Cortex of kidney (tissue), 1 donor: ENCODE data around the gene PELI2.
"Not testable (repeated sequence)": the region's sequence is repeated elsewhere in the genome, so short reads cannot be mapped to it uniquely, and the experiment has no call there.

Source experiments
- DNase-seq: peaks from one replicate; lab custom pipeline; 2025; lab: John Stamatoyannopoulos, UW

PELI2 gene

DNA sequence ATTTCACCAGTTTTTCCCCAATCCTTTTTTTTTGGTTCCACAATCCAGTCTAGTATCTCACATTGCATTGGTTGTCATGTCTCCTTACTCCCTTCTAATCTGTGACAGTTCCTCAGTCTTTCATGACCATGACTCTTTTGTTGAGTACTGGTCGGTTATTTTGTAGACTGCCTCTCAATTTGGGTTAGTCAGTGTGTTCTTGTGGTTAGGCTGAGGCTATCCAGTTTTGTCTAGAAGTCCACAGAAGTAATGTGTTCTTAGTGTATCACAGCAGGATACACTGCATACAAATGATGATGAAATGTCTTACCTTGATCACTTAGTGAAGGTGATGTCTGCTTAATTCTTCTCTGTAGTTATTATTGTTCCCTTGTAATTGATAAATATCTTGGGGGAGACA lies 24.8 kb downstream of the PELI2 start:
- DNase-seq, result no peak

- no peak for DNase-seq
Observed at GRCh38 chr14:56144176-56144575, 26.0 kb downstream of the PELI2 start.

DNA sequence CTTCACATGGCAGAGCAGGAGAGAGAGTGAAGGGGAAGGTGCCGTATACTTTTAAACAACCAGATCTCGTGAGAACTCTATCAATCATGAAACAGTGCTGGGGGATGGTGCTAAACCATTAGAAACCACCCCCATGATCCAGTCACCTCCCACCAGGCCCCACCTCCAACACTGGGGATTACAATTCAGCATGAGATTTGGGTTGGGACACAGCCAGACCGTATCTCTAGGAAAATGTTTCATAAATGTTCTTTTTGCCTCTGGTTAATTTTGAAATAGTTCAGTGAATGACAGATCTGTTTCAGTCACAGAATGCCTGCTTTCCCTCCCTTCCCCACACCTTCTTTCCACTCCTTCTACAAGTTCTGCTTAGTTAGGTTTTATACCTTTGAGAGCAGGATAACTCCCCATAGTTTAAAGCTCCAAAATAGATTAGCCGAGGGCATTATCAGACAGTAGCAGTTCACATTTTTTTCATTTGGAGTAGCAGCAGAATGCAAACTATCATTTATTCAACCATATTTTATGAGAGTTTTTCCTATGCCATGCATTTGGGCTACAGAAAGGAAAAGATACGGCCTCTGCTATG lies 27.1 kb downstream of the PELI2 start:
- no peak for DNase-seq

DNA sequence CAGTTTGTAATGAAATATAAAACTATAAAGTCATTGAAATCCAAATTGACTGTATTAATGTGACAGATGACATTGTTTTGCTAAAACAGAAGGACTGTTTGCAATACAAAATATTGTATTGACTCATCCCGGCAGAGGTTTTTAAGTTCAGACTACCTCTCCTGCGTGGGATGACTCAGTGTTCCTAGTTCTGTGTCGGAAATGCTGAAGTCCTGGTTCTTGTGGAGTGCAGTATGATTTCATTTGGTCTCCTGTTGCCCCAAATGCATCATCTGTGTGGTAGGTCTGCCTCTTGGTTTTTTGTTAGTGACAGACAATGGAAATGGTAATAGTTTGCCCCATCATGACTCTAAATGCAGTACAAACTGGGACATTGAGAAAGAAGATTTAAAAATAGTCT lies 27.8 kb downstream of the PELI2 start:
- DNase-seq, result no peak

GRCh38 chr14:56147449-56147848 lies 29.2 kb downstream of the PELI2 start:
- DNase-seq, result no peak

- DNase-seq, result no peak
Observed at GRCh38 chr14:56147986-56148901, 30.0 kb downstream of the PELI2 start.

DNA sequence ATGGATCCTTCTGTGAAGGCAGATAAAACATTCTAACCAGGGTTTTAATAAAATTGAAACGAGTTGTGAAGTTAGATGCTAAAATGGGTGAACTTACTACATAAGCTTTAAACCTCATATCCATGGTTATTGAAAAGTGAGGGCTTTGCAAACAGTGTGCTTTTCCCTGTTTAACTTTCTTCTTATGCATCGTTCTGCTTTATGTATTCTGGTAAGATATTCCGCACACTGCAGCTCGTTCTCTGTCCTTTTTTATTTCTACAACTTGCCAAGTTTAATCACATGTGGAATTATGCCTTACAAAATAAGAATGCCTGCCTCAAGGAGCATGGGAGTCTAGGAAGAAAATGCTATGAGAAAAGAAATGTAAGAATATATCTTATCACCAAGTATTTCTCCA lies 30.9 kb downstream of the PELI2 start:
- no peak for DNase-seq

GRCh38 chr14:56149995-56150394 lies 31.8 kb downstream of the PELI2 start:
- no peak for DNase-seq

DNA sequence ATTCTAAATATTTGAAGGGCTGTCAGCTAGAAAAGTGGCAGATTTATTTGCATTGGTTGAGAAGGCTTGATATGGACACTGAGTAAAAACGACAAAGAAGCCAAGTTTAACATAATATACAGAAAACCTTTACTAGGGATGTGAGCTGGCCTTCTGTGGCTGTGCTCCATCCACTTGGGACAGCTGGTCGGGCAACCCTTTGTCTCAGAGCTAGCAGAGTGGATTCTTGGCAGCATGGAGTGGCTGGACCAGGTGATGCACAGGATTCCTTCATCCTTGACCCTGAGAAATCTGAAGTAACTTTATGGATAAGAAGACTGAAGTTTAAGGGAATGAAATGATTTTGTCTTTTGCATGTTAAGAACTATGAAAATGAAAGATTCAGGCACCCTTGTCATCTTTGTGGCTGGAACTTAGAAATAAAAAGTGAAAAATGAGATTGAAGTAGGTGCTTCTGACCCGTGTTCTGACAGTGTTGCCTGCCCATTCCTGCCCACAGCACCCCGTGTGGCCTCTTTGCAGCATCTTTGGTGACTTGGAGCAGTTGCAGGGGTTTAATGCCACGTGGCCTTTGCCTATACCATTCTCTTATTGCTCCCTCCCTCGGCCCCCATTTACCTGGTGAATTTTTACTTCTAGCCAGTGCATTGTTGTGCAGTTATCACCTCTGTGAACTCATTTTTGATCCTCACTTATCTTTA lies 32.6 kb downstream of the PELI2 start:
- DNase-seq, result no peak

GRCh38 chr14:56152221-56152620 lies 34.0 kb downstream of the PELI2 start:
- DNase-seq, result no peak

GRCh38 chr14:56153267-56153666 lies 35.1 kb downstream of the PELI2 start:
- DNase-seq, result no peak

DNA sequence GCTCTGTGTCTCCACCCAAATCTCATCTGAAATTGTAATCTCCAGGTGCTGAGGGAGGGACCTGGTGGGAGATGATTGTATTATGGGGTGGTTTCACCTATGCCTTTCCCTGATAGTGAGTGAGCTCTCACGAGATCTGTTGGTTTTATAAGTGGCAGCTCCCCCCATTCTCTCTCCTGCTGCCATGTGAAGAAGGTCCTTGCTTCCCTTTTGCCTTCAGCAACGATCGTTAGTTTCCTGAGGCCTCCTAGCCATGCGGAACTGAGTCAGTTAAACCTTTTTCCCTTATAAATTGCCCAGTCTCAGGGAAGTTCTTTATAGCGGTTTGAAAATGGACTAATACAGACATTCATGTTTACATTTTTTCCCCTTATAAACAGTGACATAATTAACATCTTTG lies 36.1 kb downstream of the PELI2 start:
- no peak for DNase-seq

- DNase-seq, result no peak
Observed at GRCh38 chr14:56156096-56156495, 37.9 kb downstream of the PELI2 start.

- DNase-seq, result no peak
Observed at GRCh38 chr14:56159066-56159465, 40.9 kb downstream of the PELI2 start.

- DNase-seq, result no peak
Observed at GRCh38 chr14:56160088-56160487, 41.9 kb downstream of the PELI2 start.

- DNase-seq, result no peak
Observed at GRCh38 chr14:56161658-56162057, 43.4 kb downstream of the PELI2 start.

- no peak for DNase-seq
Observed at GRCh38 chr14:56162476-56162875, 44.3 kb downstream of the PELI2 start.

DNA sequence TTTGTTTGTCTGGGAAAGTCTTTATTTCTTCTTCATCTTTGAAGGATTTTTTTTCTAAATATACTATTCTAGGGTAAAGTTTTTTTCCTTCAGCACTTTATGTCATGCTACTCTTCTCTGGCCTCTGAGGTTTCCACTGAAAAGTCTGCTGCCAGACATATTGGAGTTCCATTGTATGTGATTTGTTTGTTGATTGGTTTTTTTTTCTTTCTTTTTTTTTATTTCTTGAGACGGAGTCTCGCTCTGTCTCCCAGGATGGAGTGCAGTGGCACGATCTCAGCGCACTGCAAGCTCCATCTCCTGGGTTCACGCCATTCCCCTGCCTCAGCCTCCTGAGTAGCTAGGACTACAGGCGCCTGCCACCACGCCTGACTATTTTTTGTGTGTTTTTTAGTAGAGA lies 48.4 kb downstream of the PELI2 start:
- not testable (repeated sequence) for DNase-seq

DNA sequence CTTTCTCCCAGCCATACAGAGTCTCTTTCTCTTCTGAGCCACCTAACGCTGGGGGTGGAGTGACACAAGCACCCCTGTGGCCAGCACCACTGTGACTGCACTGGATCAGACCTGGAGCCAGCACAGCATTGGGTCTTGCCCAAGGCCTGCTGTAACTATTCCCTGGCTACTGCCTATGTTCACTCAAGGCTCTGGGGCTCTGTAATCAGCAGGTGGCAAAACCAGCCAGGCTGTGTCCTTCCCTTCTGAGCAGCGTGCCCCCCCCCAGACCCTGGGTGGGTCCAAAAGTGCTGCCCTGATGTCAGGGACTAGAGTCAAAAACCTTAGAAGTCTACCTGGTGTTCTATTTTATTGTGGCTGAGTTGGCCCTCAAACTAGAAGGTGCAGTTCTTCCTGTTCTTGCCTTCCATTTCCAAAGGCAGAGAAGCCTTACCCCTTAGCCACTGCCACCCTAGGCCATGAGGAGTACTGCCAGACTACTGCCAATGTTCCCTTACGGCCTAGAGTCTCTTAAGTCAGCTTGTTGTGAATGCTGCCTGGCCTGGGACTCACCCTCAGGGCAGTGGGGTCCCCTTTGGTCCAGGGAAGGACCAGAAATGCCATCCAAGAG lies 49.9 kb downstream of the PELI2 start:
- DNase-seq, result no peak

GRCh38 chr14:56170028-56170427 lies 51.8 kb downstream of the PELI2 start:
- DNase-seq, result no peak

DNA sequence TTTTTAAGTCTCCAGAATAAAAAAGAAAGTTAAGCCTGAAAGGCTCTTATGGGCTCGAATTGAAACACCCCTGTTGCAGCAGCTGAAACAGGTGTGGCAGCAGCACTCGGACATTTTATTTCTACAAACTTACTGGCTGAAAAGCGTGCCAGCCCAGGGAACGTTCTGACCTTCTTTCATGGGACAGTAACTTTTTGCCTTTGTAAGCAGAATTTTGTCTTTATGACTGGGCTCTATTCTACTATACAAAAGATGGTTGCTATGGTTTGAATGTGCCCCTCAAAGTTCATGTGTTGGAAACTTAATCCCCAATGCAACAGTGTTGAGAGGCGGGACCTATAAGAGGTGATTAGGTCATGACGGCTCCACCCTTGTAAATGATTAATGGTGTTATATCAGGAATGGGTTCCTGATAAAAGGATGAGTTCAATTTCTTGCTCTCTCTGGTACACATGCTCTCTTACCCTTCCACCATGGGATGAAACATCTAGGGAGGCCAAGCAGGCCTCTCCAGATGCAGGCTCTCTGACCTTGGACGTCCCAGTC lies 52.7 kb downstream of the PELI2 start:
- DNase-seq, result no peak

GRCh38 chr14:56172074-56172473 lies 53.9 kb downstream of the PELI2 start:
- DNase-seq, result no peak
